Ectodermal cell (in vitro differentiated cells): Measurements from ENCODE around the gene GATAD2A.

Source experiments
- H3K27ac ChIP-seq: 2 replicates; pipeline ENCODE4 v1.7.0; 2013; ENCODE audit warnings: mild to moderate bottlenecking, low read depth, low read length; ENCODE audit not compliant: insufficient read depth, poor library complexity, severe bottlenecking
- H3K27me3 ChIP-seq: 2 replicates; pipeline ENCODE4 v1.7.0; 2013; ENCODE audit warnings: mild to moderate bottlenecking, low read length; ENCODE audit not compliant: insufficient read depth, control insufficient read depth, poor library complexity, severe bottlenecking
- H3K36me3 ChIP-seq: one replicate; pipeline ENCODE4 v1.7.0; 2013; ENCODE audit warnings: low read length; ENCODE audit not compliant: control insufficient read depth, insufficient read depth
- H3K4me1 ChIP-seq: one replicate; pipeline ENCODE4 v1.7.0; 2013; ENCODE audit warnings: low read length; ENCODE audit not compliant: control insufficient read depth, insufficient read depth
- H3K4me3 ChIP-seq: 2 replicates; pipeline ENCODE4 v1.7.0; 2013; ENCODE audit warnings: low read depth, low read length, control low read depth; ENCODE audit not compliant: insufficient read depth
- H3K9me3 ChIP-seq: 2 replicates; pipeline ENCODE4 v1.7.0; 2013; ENCODE audit warnings: mild to moderate bottlenecking, low read length, moderate library complexity; ENCODE audit not compliant: control insufficient read depth
- WGBS, 2 experiments: methylation state at CpG; one replicate each; pipeline ENCODE4 v1.1.7; 2013; ENCODE audit warnings: missing lambda C conversion rate in 2 of 2; 5-methylcytosine and 5-hydroxymethylcytosine counted together

GATAD2A gene

GRCh38 chr19:19541616-19542015 lies 136.1 kb downstream of the GATAD2A start:
- WGBS, 2 experiments: 93 to 95% methylated on average over 16 of the region's 16 CpGs
- Histone ChIP-seq H3K9me3 (no peaks in the 10 kb centered on the region), H3K36me3 (no peaks in the 10 kb centered on the region), H3K27ac (no peak overlapping the region), H3K4me3 (no peak overlapping the region), H3K4me1 (peaks cover 8% of the 10 kb centered on the region), H3K27me3 (peaks cover 46% of the 10 kb centered on the region)

GRCh38 chr19:19542507-19542906 lies 137.0 kb downstream of the GATAD2A start:
- Histone ChIP-seq H3K9me3 (no peaks in the 10 kb centered on the region), H3K4me3 (no peak overlapping the region), H3K4me1 (peaks cover 8% of the 10 kb centered on the region), H3K27me3 (peaks cover 41% of the 10 kb centered on the region), H3K27ac (no peak overlapping the region), H3K36me3 (no peaks in the 10 kb centered on the region)
- 94 to 95% methylated on average over 12 of the region's 12 CpGs for WGBS, 2 experiments

- peaks cover 35% of the 10 kb centered on the region for H3K27me3 ChIP-seq
- H3K4me3 ChIP-seq: no peak overlapping the region
- 94 to 96% methylated on average over 13 of the region's 13 CpGs for WGBS, 2 experiments
- H3K9me3 ChIP-seq: no peaks in the 10 kb centered on the region
- no peak overlapping the region for H3K27ac ChIP-seq
- no peaks in the 10 kb centered on the region for H3K36me3 ChIP-seq
- peaks cover 8% of the 10 kb centered on the region for H3K4me1 ChIP-seq
These were observed 137.6 kb downstream of the GATAD2A start for GRCh38 chr19:19543101-19543500.

GRCh38 chr19:19543640-19544039 lies 138.2 kb downstream of the GATAD2A start:
- Histone ChIP-seq H3K36me3 (no peaks in the 10 kb centered on the region), H3K27me3 (peaks cover 30% of the 10 kb centered on the region), H3K4me3 (no peak overlapping the region), H3K9me3 (no peaks in the 10 kb centered on the region), H3K27ac (no peak overlapping the region), H3K4me1 (peaks cover 2% of the 10 kb centered on the region)
- 94% methylated on average over 19 of the region's 19 CpGs for WGBS, 2 experiments

- H3K36me3 ChIP-seq: no peaks in the 10 kb centered on the region
- no peaks in the 10 kb centered on the region for H3K9me3 ChIP-seq
- H3K27ac ChIP-seq: no peak overlapping the region
- H3K4me3 ChIP-seq: no peak overlapping the region
- peaks cover 22% of the 10 kb centered on the region for H3K27me3 ChIP-seq
- 96% methylated on average over 75 of the region's 75 CpGs for WGBS, 2 experiments
- H3K4me1 ChIP-seq: no peaks in the 10 kb centered on the region
These were observed 138.9 kb downstream of the GATAD2A start for GRCh38 chr19:19544257-19544953.

- Histone ChIP-seq H3K4me1 (peaks cover 2% of the 10 kb centered on the region), H3K27ac (no peak overlapping the region), H3K4me3 (no peak overlapping the region), H3K36me3 (no peaks in the 10 kb centered on the region), H3K27me3 (peaks cover 16% of the 10 kb centered on the region), H3K9me3 (no peaks in the 10 kb centered on the region)
- WGBS, 2 experiments: 95 to 96% methylated on average over 53 of the region's 53 CpGs
These were observed 139.6 kb downstream of the GATAD2A start for GRCh38 chr19:19544954-19545591.

GRCh38 chr19:19545707-19546106 lies 140.2 kb downstream of the GATAD2A start:
- Histone ChIP-seq H3K36me3 (no peaks in the 10 kb centered on the region), H3K27ac (no peak overlapping the region), H3K9me3 (no peaks in the 10 kb centered on the region), H3K4me3 (no peak overlapping the region), H3K27me3 (peaks cover 9% of the 10 kb centered on the region), H3K4me1 (peaks cover 9% of the 10 kb centered on the region)
- 95 to 96% methylated on average over 23 of the region's 23 CpGs for WGBS, 2 experiments

- WGBS, 2 experiments: 91 to 93% methylated on average over 19 of the region's 19 CpGs
- no peak overlapping the region for H3K27ac ChIP-seq
- H3K4me1 ChIP-seq: peaks cover 11% of the 10 kb centered on the region
- no peaks in the 10 kb centered on the region for H3K27me3 ChIP-seq
- H3K9me3 ChIP-seq: no peaks in the 10 kb centered on the region
- H3K36me3 ChIP-seq: no peaks in the 10 kb centered on the region
- no peak overlapping the region for H3K4me3 ChIP-seq
These were observed 141.3 kb downstream of the GATAD2A start for GRCh38 chr19:19546751-19547162.

- H3K4me3 ChIP-seq: no peak overlapping the region
- WGBS, 2 experiments: 88 to 90% methylated on average over 15 of the region's 15 CpGs
- no peaks in the 10 kb centered on the region for H3K9me3 ChIP-seq
- H3K27ac ChIP-seq: no peak overlapping the region
- H3K36me3 ChIP-seq: no peaks in the 10 kb centered on the region
- H3K4me1 ChIP-seq: peaks cover 11% of the 10 kb centered on the region
- H3K27me3 ChIP-seq: no peaks in the 10 kb centered on the region
These were observed 142.3 kb downstream of the GATAD2A start for GRCh38 chr19:19547674-19548336.
